Ovary (tissue), 9 donors: Measurements from ENCODE around the gene TRAM2. TPM values are rescaled to one million over a fixed set of nuclear protein-coding genes. Genes with fewer than 3 reads are reported as not detected.

Experiments used
- DNase-seq, 5 donors: peaks; one replicate each; pipeline ENCODE4 v3.0.0-alpha.2; 2019 to 2020
- H3K27ac ChIP-seq, 2 donors: fragments of 200-600 bp; one replicate each; pipeline versions ENCODE4 v1.5.1 to v1.8.0; 2019 to 2022
- H3K27me3 ChIP-seq: fragments of 200-600 bp; one replicate; pipeline ENCODE4 v1.8.0; 2022
- H3K36me3 ChIP-seq: fragments of 200-600 bp; sonication (generic); one replicate; pipeline ENCODE4 v1.5.1; 2019
- H3K4me1 ChIP-seq: one replicate; pipeline ENCODE4 v1.8.1; 2013; ENCODE audit warnings: mild to moderate bottlenecking, moderate library complexity; ENCODE audit not compliant: insufficient read depth
- H3K4me3 ChIP-seq: fragments of 200-600 bp; sonication (generic); one replicate; pipeline ENCODE4 v1.5.1; 2017
- H3K9me3 ChIP-seq, 2 donors: fragments of 200-600 bp in 1 of 2; sonication (generic) in 1 of 2; one replicate each; pipeline versions ENCODE4 v1.5.1 to v1.8.1; 2013 to 2019; ENCODE audit warnings: mild to moderate bottlenecking in 1 of 2, moderate library complexity in 1 of 2
- EP300 ChIP-seq: sonication (generic); formaldehyde crosslinking; IDR thresholded peaks from one replicate; pipeline ENCODE4 v1.6.1; 2017; ENCODE audit warnings: antibody characterized with exemption
- POLR2A ChIP-seq: fragments of 450-650 bp; IDR thresholded peaks from one replicate; pipeline ENCODE4 v1.6.1; 2017; ENCODE audit warnings: antibody characterized with exemption, mild to moderate bottlenecking, moderate library complexity
- WGBS, 3 donors: extraction: QIAGEN DNeasy Blood & Tissue Kit in 1 of 3; methylation state at CpG; one replicate each; pipeline versions ENCODE4 v1.1.5 to v1.1.7; 2013 to 2017; 5-methylcytosine and 5-hydroxymethylcytosine counted together
- intact Hi-C, 4 donors: fragments of 100-400 bp; cut with DNase I; formaldehyde crosslinking; loops; one replicate each; pipeline versions ENCODE4 v1.11.0 to v1.15.1; 2022 to 2023
- polyA plus RNA-seq, 2 donors: library from polyadenylated mRNA; stranded (reverse); fragments of 200-250 nt in 1 of 2; fragments of 350-450 nt in 1 of 2; fragmentation: Illumina TruSeq in 1 of 2; extraction: RNeasy Lipid Tissue Mini Kit (QIAGEN cat#74804) in 1 of 2; gene quantifications; one replicate each; pipeline ENCODE4 v1.2.3, GENCODE V29; 2013 to 2014
- total RNA-seq, 7 donors: library from RNA; depleted of rRNA in 2 of 7; stranded (reverse); fragments of >200 nt in 2 of 7; fragmentation: NEBNext Ultra II Directional in 3 of 7; extraction: Animal tissue kit (Norgen Biotek cat#: 25700) in 3 of 7; gene quantifications; one replicate each; pipeline versions ENCODE4 v1.1.0 to v1.2.4, GENCODE V29; 2016 to 2023
- TF ChIP-seq, protein P1 (sequence below), 3 donors: fragments of 450-650 bp in 2 of 3; fragments of 200-600 bp in 1 of 3; IDR thresholded peaks; one replicate each; pipeline versions ENCODE4 v1.5.1 to v1.8.0; 2016 to 2022; ENCODE audit warnings: antibody characterized with exemption in 3 of 3, mild to moderate bottlenecking in 1 of 3
- donor health status: DM: no; HTN: no; CAD: no; lungs with moderate emphysema.
- donor health status: DM: no; HTN: no; CAD: no.
- donor health status: Bipolar disorder and iron deficiency.
- donor health status: DM: yes; HTN: yes; CAD: no.
- donor health status: DM: no; HTN: no; CAD: no.
- donor health status: DM: yes; HTN: yes; CAD: no.

TRAM2 gene
- total and polyA plus RNA-seq, 9 donors = 7.7 to 36.9 (median 22.0) TPM

DNA sequence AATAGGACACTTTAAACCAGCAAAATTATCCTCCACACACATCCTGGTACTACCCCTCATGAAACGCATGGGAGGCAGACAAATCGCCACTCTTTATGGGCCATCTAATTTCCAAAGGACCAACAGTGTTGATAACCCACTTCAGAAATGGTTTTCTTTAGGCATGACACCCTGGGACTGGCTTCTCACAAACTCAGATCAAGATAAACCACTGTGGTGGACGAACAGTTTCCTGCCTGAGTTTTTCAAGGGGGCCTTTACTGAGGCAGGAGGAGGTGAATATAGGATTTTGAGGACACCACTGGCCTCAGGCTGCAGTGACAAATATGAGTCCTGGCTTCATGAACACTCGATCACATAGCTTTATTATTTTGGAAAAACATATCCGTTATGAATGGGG lies 26.0 kb downstream of the TRAM2 start:
- intact Hi-C loops = no loop called here
- no peak overlapping the region for H3K27ac ChIP-seq
- H3K36me3 ChIP-seq = no peaks in the 10 kb centered on the region
- H3K27me3 ChIP-seq = no peaks in the 10 kb centered on the region
- TF ChIP-seq, protein P1, sequence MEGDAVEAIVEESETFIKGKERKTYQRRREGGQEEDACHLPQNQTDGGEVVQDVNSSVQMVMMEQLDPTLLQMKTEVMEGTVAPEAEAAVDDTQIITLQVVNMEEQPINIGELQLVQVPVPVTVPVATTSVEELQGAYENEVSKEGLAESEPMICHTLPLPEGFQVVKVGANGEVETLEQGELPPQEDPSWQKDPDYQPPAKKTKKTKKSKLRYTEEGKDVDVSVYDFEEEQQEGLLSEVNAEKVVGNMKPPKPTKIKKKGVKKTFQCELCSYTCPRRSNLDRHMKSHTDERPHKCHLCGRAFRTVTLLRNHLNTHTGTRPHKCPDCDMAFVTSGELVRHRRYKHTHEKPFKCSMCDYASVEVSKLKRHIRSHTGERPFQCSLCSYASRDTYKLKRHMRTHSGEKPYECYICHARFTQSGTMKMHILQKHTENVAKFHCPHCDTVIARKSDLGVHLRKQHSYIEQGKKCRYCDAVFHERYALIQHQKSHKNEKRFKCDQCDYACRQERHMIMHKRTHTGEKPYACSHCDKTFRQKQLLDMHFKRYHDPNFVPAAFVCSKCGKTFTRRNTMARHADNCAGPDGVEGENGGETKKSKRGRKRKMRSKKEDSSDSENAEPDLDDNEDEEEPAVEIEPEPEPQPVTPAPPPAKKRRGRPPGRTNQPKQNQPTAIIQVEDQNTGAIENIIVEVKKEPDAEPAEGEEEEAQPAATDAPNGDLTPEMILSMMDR (IDR thresholded peaks at IDR 0.05) = no peak
- no peak for TF ChIP-seq EP300
- no peak overlapping the region for H3K4me3 ChIP-seq
- H3K9me3 ChIP-seq = no peaks in the 10 kb centered on the region
- peaks cover 27% of the 10 kb centered on the region for H3K4me1 ChIP-seq
- WGBS, 3 donors = 61 to 68% (median 63%) methylated on average over 5 of the region's 5 CpGs
- DNase-seq = no peak

DNA sequence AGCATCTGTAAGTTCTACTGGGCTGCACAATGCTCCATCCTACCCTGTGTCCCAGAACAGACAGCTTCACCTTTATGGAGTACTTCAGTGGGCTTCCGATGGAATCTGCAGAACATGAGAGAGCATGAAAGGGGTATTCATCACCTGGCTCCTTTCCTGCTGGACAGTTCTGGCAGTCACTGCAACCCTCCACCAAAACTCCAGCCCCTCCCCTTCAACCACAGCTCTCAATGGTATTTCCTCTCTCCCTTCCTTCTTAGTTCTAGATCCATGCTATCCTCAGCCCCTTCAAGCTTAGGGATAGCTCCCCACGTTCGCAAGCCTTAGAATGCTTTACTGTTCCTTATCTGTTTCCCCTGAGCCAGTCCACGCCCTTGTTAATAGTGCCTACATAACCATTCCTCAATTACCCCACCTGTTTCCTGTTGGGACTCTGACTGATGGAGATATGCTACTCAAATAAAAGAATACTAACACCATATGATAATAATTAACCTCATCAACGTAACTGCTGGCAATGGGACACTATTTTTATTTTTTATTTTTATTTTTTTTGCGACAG lies 26.8 kb downstream of the TRAM2 start:
- Histone ChIP-seq H3K9me3 (no peaks in the 10 kb centered on the region), H3K4me1 (peaks cover 35% of the 10 kb centered on the region), H3K27me3 (no peaks in the 10 kb centered on the region), H3K27ac (no peak overlapping the region), H3K36me3 (no peaks in the 10 kb centered on the region), H3K4me3 (no peak overlapping the region)
- TF ChIP-seq, protein P1 (IDR thresholded peaks at IDR 0.05) = no peak
- TF ChIP-seq POLR2A (no peak), EP300 (no peak)
- intact Hi-C loops = no loop called here
- DNase-seq = no peak
- 73 to 77% (median 75%) methylated on average over 6 of the region's 6 CpGs for WGBS, 3 donors

DNA sequence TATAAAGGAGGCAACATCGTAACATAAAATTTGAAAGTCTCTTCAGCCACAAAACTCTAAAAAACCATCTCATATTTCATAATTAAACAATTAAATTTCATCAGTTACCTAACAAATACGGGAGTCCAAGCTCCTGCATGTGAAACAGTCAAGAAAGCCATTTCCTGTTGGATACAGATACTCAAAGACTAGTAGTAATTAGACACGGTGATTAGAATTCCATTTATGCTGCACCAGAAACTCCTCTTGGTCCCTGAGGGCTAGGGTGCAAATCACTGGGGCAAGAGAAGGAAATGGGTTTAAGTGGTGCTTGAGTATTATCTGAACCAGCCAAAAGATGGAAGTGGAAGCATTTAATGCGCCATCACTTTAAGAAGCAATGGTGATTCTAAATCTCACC lies 27.4 kb downstream of the TRAM2 start:
- H3K36me3 ChIP-seq = no peaks in the 10 kb centered on the region
- no peaks in the 10 kb centered on the region for H3K9me3 ChIP-seq
- no peak overlapping the region for H3K4me3 ChIP-seq
- H3K27ac ChIP-seq = no peak overlapping the region
- no peak for DNase-seq
- intact Hi-C loops = no loop called here
- H3K27me3 ChIP-seq = no peaks in the 10 kb centered on the region
- peaks cover 35% of the 10 kb centered on the region for H3K4me1 ChIP-seq
- 62 to 89% (median 87%) methylated on average over 4 of the region's 4 CpGs for WGBS, 3 donors
- TF ChIP-seq EP300 (no peak), POLR2A (no peak)
- TF ChIP-seq, protein P1 (IDR thresholded peaks at IDR 0.05) = no peak

DNA sequence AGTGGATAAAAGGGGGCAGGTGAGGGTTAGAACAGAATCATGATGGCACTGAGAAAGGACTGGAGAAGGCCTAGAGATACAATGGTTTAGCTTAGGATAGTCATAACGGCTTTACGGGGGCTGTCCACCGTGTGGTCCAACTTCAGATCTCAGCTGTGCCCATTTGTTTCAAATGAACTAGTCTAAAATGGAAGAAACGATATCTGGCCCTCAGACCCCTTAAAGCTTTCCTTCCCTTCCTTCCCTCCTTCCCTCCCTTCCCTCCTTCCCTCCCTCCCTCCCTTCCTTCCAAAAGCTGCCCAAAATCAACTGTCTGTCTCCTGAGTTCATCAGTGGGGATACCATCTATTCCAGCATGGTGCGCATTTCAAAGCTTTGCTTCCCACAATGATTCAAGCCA lies 27.9 kb downstream of the TRAM2 start:
- Histone ChIP-seq H3K4me3 (no peak overlapping the region), H3K36me3 (no peaks in the 10 kb centered on the region), H3K27me3 (no peaks in the 10 kb centered on the region), H3K27ac (no peak overlapping the region), H3K4me1 (peaks cover 39% of the 10 kb centered on the region), H3K9me3 (no peaks in the 10 kb centered on the region)
- no peak for DNase-seq
- intact Hi-C loops = no loop called here
- no peak for TF ChIP-seq POLR2A
- TF ChIP-seq, protein P1 (IDR thresholded peaks at IDR 0.05) = no peak
- TF ChIP-seq EP300 = no peak
- WGBS, 3 donors = 92% methylated on average over 5 of the region's 5 CpGs

DNA sequence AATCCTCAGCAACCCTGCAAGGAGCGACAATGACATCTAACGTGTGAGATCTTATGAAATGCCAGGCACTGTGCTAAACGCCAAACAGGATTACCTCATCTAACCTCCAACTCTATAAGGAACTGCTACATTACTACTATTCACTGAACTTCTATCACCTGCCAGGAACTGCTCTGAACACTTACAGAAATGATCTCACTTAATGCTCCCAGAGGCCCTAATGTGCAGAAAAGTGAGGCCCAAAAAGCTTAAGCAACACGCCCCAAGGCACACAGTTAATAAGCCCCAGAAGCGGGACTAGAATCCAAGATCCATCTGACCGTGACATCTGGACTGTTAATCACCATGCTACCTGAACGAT lies 28.5 kb downstream of the TRAM2 start:
- Histone ChIP-seq H3K9me3 (no peaks in the 10 kb centered on the region), H3K27ac (no peak overlapping the region), H3K36me3 (no peaks in the 10 kb centered on the region), H3K4me1 (peaks cover 43% of the 10 kb centered on the region), H3K27me3 (no peaks in the 10 kb centered on the region), H3K4me3 (no peak overlapping the region)
- WGBS, 3 donors = 89 to 92% (median 92%) methylated on average over 7 of the region's 7 CpGs
- TF ChIP-seq, protein P1 (IDR thresholded peaks at IDR 0.05) = no peak
- TF ChIP-seq EP300 = no peak
- TF ChIP-seq POLR2A = no peak
- intact Hi-C loops = no loop called here
- no peak for DNase-seq
